Urothelium cell line (cell line): ENCODE results near the gene NOMO2.
"Not testable (repeated sequence)": the region's sequence is repeated elsewhere in the genome, so short reads cannot be mapped to it uniquely, and the experiment has no call there.

Experiments used
- DNase-seq: peaks from one replicate; pipeline ENCODE4 v3.0.0; 2011; ENCODE audit warnings: low spot score, mixed read lengths
- FAIRE-seq: peaks from 2 replicates; lab custom pipeline; 2011; peaks lifted over from hg19 to GRCh38; lab: Jason Lieb, UNC

NOMO2 gene

DNA sequence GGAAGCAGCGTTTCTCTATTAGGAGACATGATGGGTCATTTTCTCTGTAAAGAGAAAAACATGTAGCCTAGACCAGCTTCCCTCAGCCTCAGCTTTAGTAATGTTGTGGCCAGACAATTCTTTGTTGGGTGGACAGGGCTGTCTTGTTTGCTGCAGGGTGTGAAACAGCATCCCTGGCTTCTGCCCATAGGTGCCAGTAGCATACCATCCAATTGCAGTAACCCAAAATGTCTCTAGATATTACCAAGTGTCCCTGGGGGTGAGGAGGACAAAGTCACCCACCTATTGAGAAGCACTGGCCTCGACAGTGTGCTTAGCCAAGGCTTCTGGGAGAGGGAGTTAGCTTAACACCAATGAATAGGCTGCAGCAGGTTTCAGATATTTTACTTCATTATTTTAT lies 14.0 kb upstream of the NOMO2 start:
- FAIRE-seq, DNase-seq: not testable (repeated sequence)

DNA sequence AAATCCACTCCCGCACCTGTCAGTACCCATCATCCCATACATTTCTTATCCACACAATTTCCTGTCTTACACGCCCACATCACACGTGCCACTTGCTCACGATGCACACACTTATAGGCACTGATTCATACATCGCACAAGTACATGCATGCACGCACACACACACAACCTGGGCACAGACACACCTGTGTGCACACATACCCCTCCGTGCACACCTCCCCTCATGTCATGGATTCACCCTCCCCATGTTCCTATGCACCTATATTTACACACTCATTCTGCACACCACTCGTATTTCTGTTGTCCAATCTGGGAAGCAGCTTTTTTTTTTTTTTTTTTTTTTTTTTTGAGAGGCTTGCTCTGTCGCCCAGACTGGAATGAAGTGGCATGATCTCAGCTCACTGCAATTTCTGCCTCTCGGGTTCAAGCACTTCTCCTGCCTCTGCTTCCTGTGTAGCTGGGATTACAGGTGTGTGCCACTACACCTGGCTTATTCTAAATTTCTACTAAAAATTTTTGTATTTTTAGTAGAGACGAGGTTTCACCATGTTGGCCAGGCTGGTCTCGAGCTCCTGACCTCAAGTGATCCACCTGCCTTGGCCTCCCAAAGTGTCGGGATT lies 13.5 kb upstream of the NOMO2 start:
- not testable (repeated sequence) for DNase-seq, FAIRE-seq

- not testable (repeated sequence) for DNase-seq, FAIRE-seq
Observed at GRCh38 chr16:18573887-18574286, 12.0 kb upstream of the NOMO2 start.

GRCh38 chr16:18572973-18573372 lies 11.1 kb upstream of the NOMO2 start:
- DNase-seq, result not testable (repeated sequence)

DNA sequence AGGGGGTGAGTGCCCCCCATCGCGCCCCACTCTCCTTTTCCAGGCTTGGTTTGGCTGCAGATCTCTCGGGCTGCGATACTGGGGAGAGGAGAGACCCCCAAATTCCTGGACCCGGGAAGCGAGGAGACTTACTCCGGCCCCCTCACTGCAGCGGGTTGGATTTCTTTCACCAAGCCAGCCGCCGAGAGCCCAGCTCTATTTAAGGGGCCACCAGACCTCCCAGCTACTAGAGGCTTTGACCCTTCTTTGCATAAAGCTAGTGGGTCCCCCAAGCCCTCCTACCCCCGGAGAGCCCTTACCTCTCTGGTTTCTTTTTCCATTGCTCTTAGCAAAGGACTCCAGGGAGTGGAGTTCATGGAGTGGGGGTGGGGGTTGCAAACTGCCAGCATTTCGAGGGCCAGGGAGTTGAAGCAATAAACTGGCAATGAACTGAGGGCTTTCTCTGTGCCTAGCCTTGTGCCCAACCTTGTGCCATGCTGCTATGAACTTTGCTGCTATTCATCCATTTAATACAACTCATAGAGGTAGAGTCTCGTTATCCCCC lies 9.5 kb upstream of the NOMO2 start:
- DNase-seq, FAIRE-seq: not testable (repeated sequence)

More at GRCh38 chr16:18572973-18573372, 11.1 kb upstream of the NOMO2 start:
- not testable (repeated sequence) for FAIRE-seq

- FAIRE-seq, result not testable (repeated sequence)
Observed at GRCh38 chr16:18570529-18571306, 8.8 kb upstream of the NOMO2 start.

DNA sequence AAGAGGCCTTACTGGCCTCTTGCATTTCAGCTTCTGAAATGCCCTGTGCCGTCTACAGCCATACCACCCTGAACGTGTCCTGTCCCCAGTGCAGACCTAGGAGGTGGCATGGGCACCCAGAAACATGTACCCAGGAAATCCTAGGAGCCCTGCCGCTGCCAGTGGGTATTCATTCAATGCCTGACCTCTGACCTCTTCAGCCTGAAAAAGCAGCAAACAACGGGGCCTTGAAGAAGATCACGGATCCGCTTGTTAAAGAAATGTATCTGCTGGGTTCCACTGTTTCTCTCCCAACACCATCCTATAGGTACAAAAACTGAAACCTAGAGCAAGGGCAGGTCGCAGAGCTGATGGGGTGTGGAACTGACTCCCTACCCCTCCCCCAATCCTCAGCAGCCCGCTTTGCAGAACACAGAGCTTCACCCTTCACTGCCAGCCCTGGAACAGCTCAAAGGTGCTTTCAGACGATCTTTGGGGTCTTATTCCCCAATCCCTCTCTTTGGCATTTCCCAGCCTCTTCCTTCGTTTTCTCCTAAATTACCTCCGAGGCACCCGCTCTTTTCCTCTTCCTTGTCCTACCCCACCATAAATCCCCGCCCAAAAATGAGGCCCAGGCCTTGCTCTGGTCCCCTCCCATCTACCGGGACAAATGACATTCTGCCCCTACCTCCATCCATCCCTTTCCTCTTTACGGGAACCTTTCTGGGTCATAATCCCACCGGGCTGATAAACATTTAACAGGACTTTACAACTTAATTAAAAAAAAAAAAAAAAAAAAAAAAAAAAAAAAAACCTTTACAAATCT lies 1.3 kb downstream of the NOMO2 start:
- not testable (repeated sequence) for FAIRE-seq

More at GRCh38 chr16:18570529-18571306, 8.8 kb upstream of the NOMO2 start:
- DNase-seq, result not testable (repeated sequence)

DNA sequence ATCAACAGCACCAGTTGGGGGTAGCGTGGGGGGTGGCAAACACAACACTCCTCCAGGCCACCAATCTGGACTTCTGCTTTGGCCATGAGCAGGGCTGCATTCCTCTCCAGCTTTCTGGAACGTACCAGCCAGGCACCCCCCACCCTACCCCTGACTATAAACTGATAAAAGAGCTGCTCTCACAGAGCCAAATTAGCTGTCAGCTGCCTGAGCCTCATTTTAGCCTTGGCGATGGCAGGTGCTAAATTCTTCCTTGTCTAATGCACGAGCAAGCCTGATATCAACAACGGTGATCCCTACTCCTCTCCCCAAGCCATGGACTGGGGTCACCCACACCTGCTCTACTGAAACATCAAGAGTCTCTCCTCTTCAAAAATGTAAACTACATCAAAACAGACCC lies 8.2 kb downstream of the NOMO2 start:
- not testable (repeated sequence) for FAIRE-seq

More for the DNA sequence above, 1.3 kb downstream of the NOMO2 start:
- not testable (repeated sequence) for DNase-seq

GRCh38 chr16:18547382-18547781 lies 14.5 kb downstream of the NOMO2 start:
- not testable (repeated sequence) for FAIRE-seq, DNase-seq

More for the DNA sequence above, 8.2 kb downstream of the NOMO2 start:
- DNase-seq, result not testable (repeated sequence)

DNA sequence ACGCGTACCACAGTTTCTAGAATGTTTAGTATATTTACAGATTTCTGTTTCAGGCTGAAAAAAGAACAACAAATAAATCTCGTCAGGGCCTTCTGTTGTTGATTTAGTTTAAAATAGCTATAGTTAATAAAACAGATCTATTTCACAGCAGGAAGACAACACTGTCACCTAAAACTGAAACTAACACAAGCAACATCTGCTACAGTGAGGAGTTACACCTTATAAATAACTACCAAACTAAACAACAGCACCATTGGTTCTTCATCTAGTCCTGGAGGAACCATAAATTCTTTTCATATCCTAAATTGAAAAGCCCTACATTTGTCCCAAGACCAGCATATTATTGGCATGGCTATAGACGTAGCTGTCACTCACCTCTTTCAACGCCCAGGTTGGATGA lies 15.0 kb downstream of the NOMO2 start:
- DNase-seq, FAIRE-seq: not testable (repeated sequence)

- FAIRE-seq, DNase-seq: not testable (repeated sequence)
Observed at GRCh38 chr16:18544232-18545081, 17.4 kb downstream of the NOMO2 start.

DNA sequence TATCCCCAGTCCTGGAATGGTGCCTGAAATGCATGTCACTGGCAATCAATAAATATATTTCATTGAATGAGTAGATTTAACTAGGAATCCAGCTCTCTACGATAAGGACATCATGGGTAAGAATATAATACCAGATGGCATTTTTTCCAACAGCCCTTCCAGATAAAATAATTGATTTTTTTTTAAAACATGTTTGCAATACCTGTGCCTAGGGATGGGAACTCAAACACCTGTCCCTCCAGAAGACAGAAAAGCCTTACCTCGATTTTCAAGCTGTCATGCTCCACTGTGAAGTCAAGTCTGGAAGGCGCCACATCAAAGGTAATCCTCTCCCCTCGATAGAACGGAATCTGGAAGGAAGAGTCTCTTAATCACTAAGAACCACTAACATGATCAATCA lies 20.0 kb downstream of the NOMO2 start:
- not testable (repeated sequence) for FAIRE-seq, DNase-seq

GRCh38 chr16:18537004-18537403 lies 24.9 kb downstream of the NOMO2 start:
- not testable (repeated sequence) for FAIRE-seq, DNase-seq

DNA sequence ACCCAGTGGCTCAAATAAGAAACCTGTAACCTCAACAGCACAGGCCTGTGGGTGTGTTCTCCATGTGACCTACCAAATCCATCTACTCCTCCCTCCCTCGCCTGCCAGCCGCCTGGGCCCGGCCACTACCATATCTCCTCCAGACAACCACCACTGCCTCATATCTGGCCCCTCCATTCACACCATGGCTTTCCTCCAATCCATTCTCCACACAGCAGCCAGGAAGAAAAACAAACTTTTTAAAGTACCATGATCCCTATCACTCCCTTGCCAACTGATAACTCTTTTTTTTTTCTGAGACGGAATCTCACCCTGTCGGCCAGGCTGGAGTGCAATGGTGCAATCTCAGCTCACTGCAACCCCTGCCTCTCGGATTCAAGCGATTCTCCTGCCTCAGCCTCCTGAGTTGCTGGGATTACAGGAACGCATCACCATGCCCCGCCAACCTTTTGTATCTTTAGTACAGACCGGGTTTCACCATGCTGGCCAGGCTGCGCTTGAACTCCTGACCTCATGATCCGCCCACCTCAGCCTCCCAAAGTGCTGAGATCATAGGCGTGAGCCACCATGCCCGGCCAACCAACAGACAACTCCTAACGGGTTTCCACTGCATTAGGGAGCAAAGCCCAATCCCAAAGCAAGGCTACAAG lies 26.3 kb downstream of the NOMO2 start:
- DNase-seq, FAIRE-seq: not testable (repeated sequence)

DNA sequence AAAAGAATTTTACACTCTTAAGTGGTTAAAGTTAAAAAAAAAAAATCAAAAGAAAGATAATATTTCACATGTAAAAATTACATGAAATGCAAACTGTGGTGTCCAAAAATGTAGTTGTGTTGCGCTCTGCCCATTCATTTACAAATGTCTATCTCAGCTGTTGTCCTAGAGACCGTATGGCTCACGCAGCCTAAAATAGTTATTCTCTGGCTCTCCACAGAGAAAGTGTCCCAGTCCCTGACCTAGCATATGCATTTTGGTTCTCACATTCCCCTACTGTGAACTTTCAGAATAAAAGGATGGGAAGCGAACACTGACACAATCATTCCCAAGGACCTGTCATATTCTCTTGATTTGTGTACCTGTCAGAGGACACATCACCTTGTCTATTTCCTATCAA lies 27.6 kb downstream of the NOMO2 start:
- DNase-seq, FAIRE-seq: not testable (repeated sequence)

- not testable (repeated sequence) for FAIRE-seq, DNase-seq
Observed at GRCh38 chr16:18531323-18531722, 30.6 kb downstream of the NOMO2 start.

GRCh38 chr16:18530329-18530728 lies 31.6 kb downstream of the NOMO2 start:
- DNase-seq, FAIRE-seq: not testable (repeated sequence)

DNA sequence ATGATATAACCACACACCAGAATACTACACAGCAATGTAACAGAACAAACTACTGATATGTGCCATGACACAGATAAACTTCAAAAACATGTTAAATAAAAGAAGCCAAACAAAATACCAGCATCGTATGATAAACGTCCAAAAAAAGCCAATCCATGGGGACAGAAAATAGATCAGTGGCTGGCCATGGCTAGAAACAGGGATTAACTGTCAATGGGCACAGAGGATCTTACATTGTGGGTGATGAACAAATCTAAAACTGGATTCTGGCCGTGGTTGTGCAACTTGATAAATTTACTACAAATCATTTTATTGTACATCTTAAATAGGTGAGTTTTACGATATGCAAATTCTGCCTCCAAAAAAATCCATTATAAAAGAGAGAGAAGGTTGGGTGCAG lies 35.4 kb downstream of the NOMO2 start:
- not testable (repeated sequence) for FAIRE-seq, DNase-seq
